AG09309 (cell line): ENCODE measurements around the gene OLFML3.

Experiments
- DNase-seq: peaks from one replicate; pipeline ENCODE4 v3.0.0-alpha.2; 2010; ENCODE audit warnings: low read depth
- H3K4me3 ChIP-seq: 2 replicates; pipeline ENCODE4 v1.5.1; 2011; ENCODE audit warnings: mild to moderate bottlenecking, low read depth, low read length, moderate library complexity; ENCODE audit not compliant: control insufficient read depth
- CTCF ChIP-seq: IDR thresholded peaks from 2 replicates; pipeline ENCODE4 v1.5.1; 2011; ENCODE audit warnings: mild to moderate bottlenecking, low read depth, low read length, inconsistent platforms; ENCODE audit not compliant: insufficient read depth, control insufficient read depth; ENCODE audit errors: missing control alignments

Gene OLFML3

GRCh38 chr1:113949007-113949406 lies 30.3 kb upstream of the OLFML3 start:
- peak; percentile 29 for TF ChIP-seq CTCF
- no peak overlapping the region for H3K4me3 ChIP-seq

GRCh38 chr1:113950908-113951307 lies 28.4 kb upstream of the OLFML3 start:
- no peak for TF ChIP-seq CTCF
- no peak for DNase-seq
- no peak overlapping the region for H3K4me3 ChIP-seq

More at GRCh38 chr1:113949007-113949406, 30.3 kb upstream of the OLFML3 start:
- DNase-seq, result no peak

- no peak for DNase-seq
- no peak for TF ChIP-seq CTCF
- no peak overlapping the region for H3K4me3 ChIP-seq
These were observed 27.6 kb upstream of the OLFML3 start for GRCh38 chr1:113951719-113952118.

DNA sequence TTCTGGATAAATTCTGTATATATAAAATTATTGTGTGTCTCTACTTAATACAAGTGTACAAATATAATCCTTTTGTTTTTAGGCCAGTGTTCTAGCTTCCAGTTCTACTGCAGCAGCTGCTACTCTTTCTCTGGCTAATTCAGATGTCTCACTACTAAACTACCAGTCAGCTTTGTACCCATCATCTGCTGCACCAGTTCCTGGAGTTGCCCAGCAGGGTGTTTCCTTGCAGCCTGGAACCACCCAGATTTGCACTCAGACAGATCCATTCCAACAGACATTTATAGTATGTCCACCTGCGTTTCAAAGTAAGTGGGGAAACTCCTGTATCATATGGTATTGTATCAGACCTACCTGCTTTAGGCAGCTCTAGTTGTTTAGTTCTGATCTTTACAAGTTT lies 21.3 kb upstream of the OLFML3 start:
- TF ChIP-seq CTCF, result no peak
- no peak overlapping the region for H3K4me3 ChIP-seq

GRCh38 chr1:113958691-113959090 lies 20.6 kb upstream of the OLFML3 start:
- no peak for TF ChIP-seq CTCF
- DNase-seq, result no peak
- H3K4me3 ChIP-seq, result no peak overlapping the region

More for the DNA sequence above, 21.3 kb upstream of the OLFML3 start:
- no peak for DNase-seq

DNA sequence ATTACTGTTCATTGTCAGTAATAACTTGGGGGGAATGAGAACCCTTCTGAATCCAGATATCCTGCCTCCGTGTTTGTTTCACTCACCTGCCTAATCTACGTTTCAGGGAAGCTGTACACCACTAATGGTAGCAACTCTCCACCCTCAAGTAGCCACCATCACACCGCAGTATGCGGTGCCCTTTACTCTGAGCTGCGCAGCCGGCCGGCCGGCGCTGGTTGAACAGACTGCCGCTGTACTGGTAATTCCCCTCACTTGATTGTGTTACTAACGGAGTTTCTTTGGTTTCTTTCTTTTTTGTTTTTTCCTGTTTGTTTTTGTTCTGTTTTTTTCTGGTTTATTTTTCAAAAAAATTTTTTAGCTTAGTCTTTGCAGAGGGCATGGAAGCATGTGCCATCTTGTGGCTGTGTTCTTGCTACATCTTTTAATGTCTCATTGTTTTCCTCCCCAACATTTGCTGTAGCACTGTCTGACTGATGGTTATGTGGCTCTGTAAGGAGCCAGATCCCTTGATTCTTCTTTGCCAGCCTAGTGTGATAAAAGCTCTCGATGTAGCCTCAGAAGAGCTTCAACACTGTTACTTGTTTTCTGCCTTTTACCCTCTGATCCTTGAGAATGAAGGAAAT lies 15.9 kb upstream of the OLFML3 start:
- no peak for DNase-seq
- H3K4me3 ChIP-seq, result no peak overlapping the region
- TF ChIP-seq CTCF, result peak; percentile 36
